HG02840 (cell line): Measurements from ENCODE around the gene REM2.

Source experiments
- ATAC-seq: cut with Tn5 transposase; IDR thresholded peaks from one replicate; pipeline ENCODE4 v1.9.1; 2021; ENCODE audit warnings: mild to moderate bottlenecking, moderate library complexity, moderate number of reproducible peaks; ENCODE audit not compliant: unreplicated experiment, low FRiP score

Gene REM2

GRCh38 chr14:22883173-22883976, at the start of gene REM2:
Gene REM2, plus strand, starts transcription at chr14:22883222. Its CDS starts 66 bp downstream, at chr14:22883288.
- no peak for ATAC-seq

- no peak for ATAC-seq
Observed at GRCh38 chr14:22835505-22835904, 47.5 kb upstream of the REM2 start.

- no peak for ATAC-seq
Observed at GRCh38 chr14:22836301-22837113, 46.5 kb upstream of the REM2 start, which contains the start of gene MMP14. Gene MMP14, plus strand, starts transcription at chr14:22836585. Its CDS starts 233 bp downstream, at chr14:22836818.

GRCh38 chr14:22837114-22837749, 45.8 kb upstream of the REM2 start:
- ATAC-seq: no peak

- no peak for ATAC-seq
Observed at GRCh38 chr14:22837750-22838538, 45.1 kb upstream of the REM2 start.

GRCh38 chr14:22838631-22839041, 44.4 kb upstream of the REM2 start:
- no peak for ATAC-seq

- no peak for ATAC-seq
Observed at GRCh38 chr14:22839159-22839779, 43.8 kb upstream of the REM2 start.

- ATAC-seq: no peak
Observed at GRCh38 chr14:22841311-22841710, 41.7 kb upstream of the REM2 start.

GRCh38 chr14:22841769-22842168, 41.3 kb upstream of the REM2 start:
- no peak for ATAC-seq

GRCh38 chr14:22842211-22843122, 40.6 kb upstream of the REM2 start:
- no peak for ATAC-seq

- no peak for ATAC-seq
Observed at GRCh38 chr14:22843123-22843925, 39.7 kb upstream of the REM2 start.

GRCh38 chr14:22844221-22845102, 38.6 kb upstream of the REM2 start:
- ATAC-seq: no peak

- ATAC-seq: no peak
Observed at GRCh38 chr14:22845103-22845394, 38.0 kb upstream of the REM2 start.

GRCh38 chr14:22845821-22846625, 37.0 kb upstream of the REM2 start:
- ATAC-seq: no peak

- no peak for ATAC-seq
Observed at GRCh38 chr14:22846811-22847307, 36.2 kb upstream of the REM2 start.

GRCh38 chr14:22847661-22848341, 35.2 kb upstream of the REM2 start:
- no peak for ATAC-seq
